GM12891 (cell line): Measurements from ENCODE around the gene SRGAP3.

ENCODE experiments used
- DNase-seq: peaks from one replicate; pipeline ENCODE4 v3.0.0; 2011; ENCODE audit warnings: low spot score; ENCODE audit not compliant: insufficient read length
- FAIRE-seq: peaks from 2 replicates; lab custom pipeline; 2011; peaks lifted over from hg19 to GRCh38; lab: Jason Lieb, UNC
- PAX5 ChIP-seq: IDR thresholded peaks from 2 replicates; pipeline ENCODE4 v1.6.1; 2011; ENCODE audit warnings: low read length, moderate library complexity, mild to moderate bottlenecking; ENCODE audit not compliant: insufficient read depth, severe bottlenecking
- POLR2A ChIP-seq: IDR thresholded peaks from 2 replicates; pipeline ENCODE4 v1.6.1; 2011; ENCODE audit warnings: low read depth, low read length, control low read depth
- POLR2AphosphoS5 ChIP-seq: IDR thresholded peaks from 2 replicates; pipeline ENCODE4 v1.6.1; 2011; ENCODE audit warnings: low read depth, low read length, control low read depth
- POU2F2 ChIP-seq: IDR thresholded peaks from 2 replicates; pipeline ENCODE4 v1.6.1; 2011; ENCODE audit warnings: low read depth, mild to moderate bottlenecking, control low read depth, low read length, moderate library complexity
- SPI1 ChIP-seq: IDR thresholded peaks from 2 replicates; pipeline ENCODE4 v1.6.1; 2011; ENCODE audit warnings: low read depth, low read length, control low read depth
- TAF1 ChIP-seq: IDR thresholded peaks from 2 replicates; pipeline ENCODE4 v1.6.1; 2011; ENCODE audit warnings: low read depth, low read length, control low read depth

Gene SRGAP3

GRCh38 chr3:9146367-9147071 is 102.9 kb downstream of the SRGAP3 start:
- no peak for DNase-seq
- TF ChIP-seq POU2F2 (no peak), TAF1 (no peak), POLR2AphosphoS5 (no peak), PAX5 (no peak), SPI1 (no peak), POLR2A (no peak)
- FAIRE-seq, result no peak

GRCh38 chr3:9143184-9143583 is 106.3 kb downstream of the SRGAP3 start:
- TF ChIP-seq POLR2AphosphoS5 (no peak), POU2F2 (no peak), PAX5 (no peak), TAF1 (no peak), POLR2A (no peak), SPI1 (no peak)
- DNase-seq (no peak), FAIRE-seq (no peak)

- FAIRE-seq, result no peak
These were observed 107.1 kb downstream of the SRGAP3 start for GRCh38 chr3:9142362-9142761.

GRCh38 chr3:9141928-9142289 is 107.5 kb downstream of the SRGAP3 start:
- FAIRE-seq (no peak), DNase-seq (no peak)
- TF ChIP-seq SPI1 (no peak), PAX5 (no peak), POLR2A (no peak), POLR2AphosphoS5 (no peak), TAF1 (no peak), POU2F2 (no peak)

More at GRCh38 chr3:9142362-9142761, 107.1 kb downstream of the SRGAP3 start:
- DNase-seq, result no peak
- TF ChIP-seq POLR2A, result no peak
- no peak for TF ChIP-seq POLR2AphosphoS5
- no peak for TF ChIP-seq TAF1
- TF ChIP-seq POU2F2, result no peak
- no peak for TF ChIP-seq SPI1
- no peak for TF ChIP-seq PAX5

GRCh38 chr3:9139366-9139765 is 110.1 kb downstream of the SRGAP3 start:
- FAIRE-seq, result no peak
- no peak for TF ChIP-seq POLR2AphosphoS5
- TF ChIP-seq TAF1, result no peak
- TF ChIP-seq POU2F2, result no peak
- TF ChIP-seq SPI1, result no peak
- TF ChIP-seq POLR2A, result no peak
- no peak for TF ChIP-seq PAX5
- DNase-seq, result no peak

- no peak for DNase-seq
- TF ChIP-seq POLR2A (no peak), PAX5 (no peak), SPI1 (no peak)
- FAIRE-seq, result no peak
These were observed 111.8 kb downstream of the SRGAP3 start for GRCh38 chr3:9137676-9138075.

GRCh38 chr3:9136746-9137465 is 112.5 kb downstream of the SRGAP3 start:
- TF ChIP-seq POU2F2 (no peak), TAF1 (no peak), SPI1 (no peak), PAX5 (no peak), POLR2AphosphoS5 (no peak)
- no peak for FAIRE-seq
- no peak for DNase-seq

GRCh38 chr3:9135930-9136525 is 113.4 kb downstream of the SRGAP3 start:
- DNase-seq (no peak), FAIRE-seq (no peak)
- TF ChIP-seq POU2F2 (no peak), PAX5 (no peak), POLR2AphosphoS5 (no peak), SPI1 (no peak), TAF1 (no peak), POLR2A (no peak)

GRCh38 chr3:9135526-9135925 is 113.9 kb downstream of the SRGAP3 start:
- FAIRE-seq, result peak; percentile 60
- DNase-seq, result no peak
- TF ChIP-seq POLR2A, result no peak
- TF ChIP-seq POLR2AphosphoS5, result no peak
- TF ChIP-seq PAX5, result no peak
- TF ChIP-seq POU2F2, result no peak
- no peak for TF ChIP-seq TAF1
- TF ChIP-seq SPI1, result no peak

- FAIRE-seq, result no peak
- DNase-seq, result no peak
- TF ChIP-seq POLR2AphosphoS5 (no peak), POLR2A (no peak), SPI1 (no peak), PAX5 (no peak), POU2F2 (no peak), TAF1 (no peak)
These were observed 115.8 kb downstream of the SRGAP3 start for GRCh38 chr3:9133656-9134055.
